A375 (cell line): ENCODE data around the gene SPRY1. TPM values are rescaled to one million over a fixed set of nuclear protein-coding genes. Genes with fewer than 3 reads are reported as not detected.

Experiments
- total RNA-seq: library from RNA; depleted of rRNA; stranded (reverse); fragments of >200 nt; shearing (Covaris generic); gene quantifications from 2 replicates; pipeline ENCODE4 v1.2.3, GENCODE V29; 2014; rRNA removed

The SPRY1 gene
- 14.6 and 18.2 TPM in 2 replicates for total RNA-seq

GRCh38 chr4:123396307-123397143, at the start of gene SPRY1:
Gene SPRY1, plus strand, starts transcription at chr4:123396795. Its CDS starts 4,797 bp downstream, at chr4:123401592.

